Measurements from ENCODE around the gene ZNF513.
"Not testable (repeated sequence)": the region's sequence is repeated elsewhere in the genome, so short reads cannot be mapped to it uniquely, and the experiment has no call there.

ZNF513 gene

GRCh38 chr2:27380626-27381545 lies at the start of gene ZNF513:
Gene ZNF513, minus strand, starts transcription at chr2:27380734. Its CDS starts 208 bp downstream, at chr2:27380526.
- FAIRE-seq: no peak
- no peak for DNase-seq (ENCODE audit: low spot score)

- DNase-seq (ENCODE audit: low spot score) (peak; percentile 98), FAIRE-seq (peak; percentile 13)
These were observed 48.5 kb upstream of the ZNF513 start for GRCh38 chr2:27428978-27429541.

- peak; percentile 56 for FAIRE-seq
- peak; percentile 98 for DNase-seq (ENCODE audit: low spot score)
These were observed 47.9 kb upstream of the ZNF513 start, which contains the start of gene NRBP1 for GRCh38 chr2:27428213-27428977. Gene NRBP1, plus strand, starts transcription at chr2:27428631. Its CDS starts 4,643 bp downstream, at chr2:27433274.

DNA sequence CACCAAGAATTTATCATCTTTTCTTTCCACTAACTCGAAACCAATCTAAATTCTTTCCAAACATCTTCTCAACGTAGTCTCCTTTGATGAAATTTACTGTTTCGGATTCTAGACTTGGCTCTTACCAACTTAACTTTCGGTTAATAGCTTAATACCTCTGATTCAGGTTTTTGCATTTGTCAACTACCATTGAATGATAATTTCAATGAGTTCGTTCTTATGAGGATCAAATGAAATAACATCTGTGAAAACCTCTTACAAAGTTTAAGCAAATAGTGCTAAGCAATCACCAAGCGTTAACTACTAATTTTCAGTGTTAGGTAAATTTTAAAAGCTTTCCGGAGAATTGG lies 47.3 kb upstream of the ZNF513 start:
- DNase-seq (ENCODE audit: low spot score) (no peak), FAIRE-seq (no peak)

DNA sequence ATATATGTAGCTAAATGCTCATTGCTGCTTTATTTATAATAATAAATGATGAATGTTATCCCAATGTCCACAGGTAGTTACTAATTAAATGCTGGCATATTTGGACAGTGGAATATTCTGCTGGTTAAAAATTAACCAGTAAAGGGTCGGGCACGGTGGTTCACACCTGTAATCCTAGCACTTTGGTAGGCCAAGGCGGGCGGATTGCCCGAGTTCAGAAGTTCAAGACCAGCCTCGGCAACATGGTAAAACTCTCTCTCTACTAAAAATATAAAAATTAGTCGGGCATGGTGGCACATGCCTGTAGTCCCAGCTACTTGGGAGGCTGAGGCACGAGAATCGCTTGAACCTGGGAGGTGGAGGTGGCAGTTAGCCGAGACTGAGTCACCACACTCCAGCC lies 44.5 kb upstream of the ZNF513 start:
- not testable (repeated sequence) for FAIRE-seq; DNase-seq (ENCODE audit: low spot score)

DNA sequence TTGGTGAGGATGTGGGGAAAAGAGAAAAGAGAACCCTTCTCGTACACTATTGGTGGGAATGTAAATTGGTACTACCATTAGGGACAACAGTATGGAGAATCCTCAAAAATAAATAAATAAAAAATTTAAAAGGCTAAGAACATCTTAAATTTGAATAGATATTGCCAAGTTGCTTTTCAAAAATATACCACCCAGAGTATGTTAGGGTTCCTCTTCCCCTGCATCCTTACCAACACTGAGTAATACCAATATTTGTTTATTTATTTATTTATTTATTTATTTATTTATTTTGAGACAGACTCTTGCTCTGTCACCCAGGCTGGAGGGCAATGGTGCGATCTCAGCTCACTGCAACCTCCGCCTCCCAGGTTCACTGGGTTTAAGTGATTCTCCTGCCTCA lies 42.4 kb upstream of the ZNF513 start:
- FAIRE-seq (no peak), DNase-seq (ENCODE audit: low spot score) (no peak)

- no peak for FAIRE-seq
These were observed 41.2 kb upstream of the ZNF513 start for GRCh38 chr2:27421660-27422250.

DNA sequence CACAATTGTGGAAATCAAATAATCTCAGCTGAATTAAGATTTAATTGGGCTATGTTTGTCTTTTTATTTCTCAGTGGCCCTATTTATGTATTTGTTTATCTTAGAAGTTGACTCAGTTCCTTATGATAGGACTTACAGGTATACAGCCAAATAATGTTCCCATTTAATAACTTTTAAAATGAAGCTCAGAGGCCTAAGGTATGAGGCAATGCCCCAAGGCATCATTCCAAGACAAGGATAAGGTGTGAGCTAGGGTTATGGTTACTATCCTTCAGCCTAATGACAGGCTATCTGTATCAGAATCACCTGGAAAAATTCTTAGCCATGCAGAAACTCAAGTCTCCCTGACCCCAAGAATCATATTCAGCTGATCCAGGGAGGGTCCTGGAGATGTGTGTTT lies 40.5 kb upstream of the ZNF513 start:
- DNase-seq (ENCODE audit: low spot score): no peak
- FAIRE-seq: no peak

More at GRCh38 chr2:27421660-27422250, 41.2 kb upstream of the ZNF513 start:
- no peak for DNase-seq (ENCODE audit: low spot score)

DNA sequence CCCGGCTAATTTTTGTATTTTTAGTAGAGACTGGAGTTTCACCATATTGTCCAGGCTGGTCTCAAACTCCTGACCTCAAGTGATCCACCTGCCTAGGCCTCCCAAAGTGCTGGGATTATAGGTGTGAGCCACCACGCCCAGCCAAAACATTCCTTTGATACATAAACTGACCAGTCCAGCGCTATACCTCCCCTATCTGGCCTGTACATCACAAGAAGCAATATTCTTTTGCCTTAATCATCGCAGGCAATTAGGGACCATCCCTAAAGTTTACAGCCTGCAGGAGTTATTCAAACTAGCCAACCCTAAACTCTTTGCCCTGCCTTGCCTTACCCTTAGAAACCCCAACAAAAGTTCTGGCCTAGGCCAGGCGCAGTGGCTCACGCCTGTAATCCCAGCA lies 35.6 kb upstream of the ZNF513 start:
- DNase-seq (ENCODE audit: low spot score) (no peak), FAIRE-seq (no peak)

- no peak for DNase-seq (ENCODE audit: low spot score)
- no peak for FAIRE-seq
These were observed 32.1 kb upstream of the ZNF513 start for GRCh38 chr2:27412419-27413152.

DNA sequence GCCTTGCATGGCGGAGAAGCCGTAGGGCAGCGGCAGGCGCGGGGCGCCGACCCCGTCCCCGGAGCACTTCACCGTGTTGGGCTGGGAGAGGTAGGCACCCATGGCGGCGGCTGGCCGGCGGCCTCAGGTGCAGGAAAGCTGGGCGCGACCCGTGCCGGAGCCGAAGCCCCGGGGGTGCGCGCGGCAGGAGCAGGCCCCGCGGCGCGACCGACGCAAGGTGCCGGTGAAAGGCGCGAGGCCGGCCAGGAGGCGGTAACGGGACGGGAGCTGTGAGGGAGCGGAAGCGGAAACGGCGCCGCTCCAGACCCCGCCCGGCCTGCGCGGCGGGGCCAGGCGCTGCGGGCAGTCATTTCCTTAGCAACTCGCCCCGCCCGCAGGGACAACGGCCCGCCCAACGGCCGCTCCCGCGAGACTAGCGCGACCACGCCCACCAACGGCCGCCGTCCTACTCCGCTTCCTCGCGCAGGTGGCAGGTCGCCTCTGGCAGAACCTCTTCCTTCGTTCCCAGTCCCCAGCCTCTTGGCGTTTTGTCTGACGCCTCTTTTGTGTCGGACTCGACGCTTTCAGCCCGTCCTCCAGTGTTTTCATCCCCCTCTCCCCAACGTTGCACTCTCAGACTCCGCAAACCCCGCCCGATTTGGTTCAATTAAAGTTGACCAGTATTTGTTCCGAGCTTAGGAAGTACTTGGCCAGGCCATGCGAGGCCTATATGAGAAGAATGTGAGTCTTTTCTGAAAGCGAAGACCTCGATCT lies 29.0 kb upstream of the ZNF513 start, which contains the start of gene PPM1G:
Gene PPM1G (minus strand): TSS at position 271 of the 753 bp plus-strand sequence. CDS start 169 bp downstream, at position 102.
- DNase-seq (ENCODE audit: low spot score): peak; percentile 99

GRCh38 chr2:27408601-27409320 lies 28.2 kb upstream of the ZNF513 start:
- FAIRE-seq (no peak), DNase-seq (ENCODE audit: low spot score) (peak; percentile 54)

More for the DNA sequence above, 29.0 kb upstream of the ZNF513 start, which contains the start of gene PPM1G:
- peak; percentile 81 for FAIRE-seq

- DNase-seq (ENCODE audit: low spot score) (peak; percentile 69), FAIRE-seq (no peak)
These were observed 27.4 kb upstream of the ZNF513 start for GRCh38 chr2:27407798-27408491.

- FAIRE-seq (no peak), DNase-seq (ENCODE audit: low spot score) (no peak)
These were observed 20.0 kb upstream of the ZNF513 start for GRCh38 chr2:27400348-27401135.

DNA sequence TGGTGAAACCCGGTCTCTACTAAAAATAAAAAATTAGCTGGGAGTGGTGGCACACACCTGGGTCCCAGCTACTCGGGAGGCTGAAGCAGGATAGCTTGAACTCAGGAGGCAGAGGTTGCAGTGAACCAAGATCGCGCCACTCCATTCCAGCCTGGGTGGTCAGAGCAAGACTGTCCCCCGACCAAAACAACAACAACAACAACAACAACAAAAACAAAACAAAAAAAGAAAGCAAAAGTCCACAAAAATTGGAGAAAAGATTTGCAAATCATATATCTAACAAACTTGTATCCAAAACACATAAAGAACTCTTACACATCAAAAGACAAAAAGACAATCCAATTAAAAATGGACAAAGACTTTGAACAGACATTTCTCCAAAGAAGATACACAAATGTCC lies 18.4 kb upstream of the ZNF513 start:
- no peak for FAIRE-seq

GRCh38 chr2:27393225-27393624 lies 12.7 kb upstream of the ZNF513 start:
- DNase-seq (ENCODE audit: low spot score) (no peak), FAIRE-seq (no peak)

More for the DNA sequence above, 18.4 kb upstream of the ZNF513 start:
- DNase-seq (ENCODE audit: low spot score): no peak

GRCh38 chr2:27390822-27391679 lies 10.5 kb upstream of the ZNF513 start:
- DNase-seq (ENCODE audit: low spot score): no peak
- FAIRE-seq: no peak
